Measurements from ENCODE around the gene FGFRL1.

Gene FGFRL1

GRCh38 chr4:1026115-1026514, 14.7 kb downstream of the FGFRL1 start:
- no peaks in the 10 kb centered on the region; the same call in 1 of the 2 replicates for H3K4me1 ChIP-seq (ENCODE audit: control insufficient read depth, insufficient read depth, low read length)
- H3K27me3 ChIP-seq (ENCODE audit: control insufficient read depth, insufficient read depth, low read length), result no peaks in the 10 kb centered on the region
- no peaks in the 10 kb centered on the region for H3K9me3 ChIP-seq (ENCODE audit: control insufficient read depth, insufficient read depth, low read length)
- no CpG with 5 or more reads among the region's 17 CpGs for WGBS (ENCODE audit: insufficient coverage, insufficient read length)
- peaks cover 11% of the 10 kb centered on the region for H3K36me3 ChIP-seq (ENCODE audit: control insufficient read depth, insufficient read depth, low read length)
- no peak overlapping the region for H3K4me3 ChIP-seq (ENCODE audit: low read length)
- DNase-seq (ENCODE audit: low read depth, low spot score), result no peak
- no peak overlapping the region for H3K27ac ChIP-seq (ENCODE audit: low read length)

- Histone ChIP-seq H3K27ac (ENCODE audit: low read length) (no peak overlapping the region), H3K9me3 (ENCODE audit: control insufficient read depth, insufficient read depth, low read length) (no peaks in the 10 kb centered on the region), H3K4me1 (ENCODE audit: control insufficient read depth, insufficient read depth, low read length) (no peaks in the 10 kb centered on the region; the same call in 1 of the 2 replicates), H3K4me3 (ENCODE audit: low read length) (no peak overlapping the region), H3K36me3 (ENCODE audit: control insufficient read depth, insufficient read depth, low read length) (peaks cover 11% of the 10 kb centered on the region), H3K27me3 (ENCODE audit: control insufficient read depth, insufficient read depth, low read length) (no peaks in the 10 kb centered on the region)
- WGBS (ENCODE audit: insufficient coverage, insufficient read length), result no CpG with 5 or more reads among the region's 26 CpGs
- no peak for DNase-seq (ENCODE audit: low read depth, low spot score)
These were observed 15.9 kb downstream of the FGFRL1 start for GRCh38 chr4:1027219-1027914.

- Histone ChIP-seq H3K27me3 (ENCODE audit: control insufficient read depth, insufficient read depth, low read length) (no peaks in the 10 kb centered on the region), H3K4me3 (ENCODE audit: low read length) (no peak overlapping the region), H3K36me3 (ENCODE audit: control insufficient read depth, insufficient read depth, low read length) (peaks cover 11% of the 10 kb centered on the region), H3K9me3 (ENCODE audit: control insufficient read depth, insufficient read depth, low read length) (no peaks in the 10 kb centered on the region), H3K27ac (ENCODE audit: low read length) (no peak overlapping the region), H3K4me1 (ENCODE audit: control insufficient read depth, insufficient read depth, low read length) (no peaks in the 10 kb centered on the region)
- DNase-seq (ENCODE audit: low read depth, low spot score), result no peak
- no CpG with 5 or more reads among the region's 9 CpGs for WGBS (ENCODE audit: insufficient coverage, insufficient read length)
These were observed 16.5 kb downstream of the FGFRL1 start for GRCh38 chr4:1027915-1028238.

DNA sequence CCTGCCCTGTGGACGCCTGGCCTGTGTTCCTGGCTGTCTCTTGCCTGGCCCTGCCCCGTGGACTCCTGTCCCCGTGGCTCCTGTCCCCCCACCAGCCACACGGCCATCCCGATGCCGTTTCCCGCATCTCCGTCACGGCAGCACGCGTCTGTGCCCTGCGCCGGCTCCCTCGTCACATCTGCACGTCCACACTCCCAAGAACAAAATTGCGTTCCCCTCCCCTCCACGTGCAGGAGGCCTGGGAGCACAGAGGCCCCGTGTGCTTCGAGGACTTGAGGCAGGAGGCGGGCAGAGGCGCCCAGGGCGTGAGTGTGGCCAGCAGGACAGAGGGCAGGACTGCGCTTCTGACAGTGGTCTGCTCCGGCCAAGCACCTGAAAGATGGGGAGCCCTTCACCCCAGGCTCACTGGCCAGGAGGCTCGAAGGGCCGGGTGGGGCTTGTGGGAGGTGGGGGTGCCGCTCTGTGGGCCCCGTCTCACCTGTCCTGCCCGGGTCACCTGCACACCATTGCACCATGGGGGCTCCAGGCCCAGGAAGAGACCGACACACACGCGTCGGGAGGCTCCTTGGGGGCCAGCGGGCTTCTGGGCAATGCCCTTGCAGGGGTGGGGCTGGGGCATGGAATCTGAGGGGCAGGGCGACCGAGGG, 17.3 kb downstream of the FGFRL1 start:
- no peak overlapping the region for H3K27ac ChIP-seq (ENCODE audit: low read length)
- no peak for DNase-seq (ENCODE audit: low read depth, low spot score)
- H3K9me3 ChIP-seq (ENCODE audit: control insufficient read depth, insufficient read depth, low read length), result no peaks in the 10 kb centered on the region
- peaks cover 11% of the 10 kb centered on the region for H3K36me3 ChIP-seq (ENCODE audit: control insufficient read depth, insufficient read depth, low read length)
- no peak overlapping the region for H3K4me3 ChIP-seq (ENCODE audit: low read length)
- WGBS (ENCODE audit: insufficient coverage, insufficient read length), result no CpG with 5 or more reads among the region's 36 CpGs
- no peaks in the 10 kb centered on the region for H3K27me3 ChIP-seq (ENCODE audit: control insufficient read depth, insufficient read depth, low read length)
- H3K4me1 ChIP-seq (ENCODE audit: control insufficient read depth, insufficient read depth, low read length), result no peaks in the 10 kb centered on the region

- Histone ChIP-seq H3K27ac (ENCODE audit: low read length) (no peak overlapping the region), H3K4me3 (ENCODE audit: low read length) (no peak overlapping the region), H3K4me1 (ENCODE audit: control insufficient read depth, insufficient read depth, low read length) (no peaks in the 10 kb centered on the region), H3K36me3 (ENCODE audit: control insufficient read depth, insufficient read depth, low read length) (peaks cover 9% of the 10 kb centered on the region), H3K27me3 (ENCODE audit: control insufficient read depth, insufficient read depth, low read length) (no peaks in the 10 kb centered on the region), H3K9me3 (ENCODE audit: control insufficient read depth, insufficient read depth, low read length) (no peaks in the 10 kb centered on the region)
- DNase-seq (ENCODE audit: low read depth, low spot score), result no peak
- WGBS (ENCODE audit: insufficient coverage, insufficient read length), result no CpG with 5 or more reads among the region's 17 CpGs
These were observed 18.1 kb downstream of the FGFRL1 start for GRCh38 chr4:1029529-1029928.

DNA sequence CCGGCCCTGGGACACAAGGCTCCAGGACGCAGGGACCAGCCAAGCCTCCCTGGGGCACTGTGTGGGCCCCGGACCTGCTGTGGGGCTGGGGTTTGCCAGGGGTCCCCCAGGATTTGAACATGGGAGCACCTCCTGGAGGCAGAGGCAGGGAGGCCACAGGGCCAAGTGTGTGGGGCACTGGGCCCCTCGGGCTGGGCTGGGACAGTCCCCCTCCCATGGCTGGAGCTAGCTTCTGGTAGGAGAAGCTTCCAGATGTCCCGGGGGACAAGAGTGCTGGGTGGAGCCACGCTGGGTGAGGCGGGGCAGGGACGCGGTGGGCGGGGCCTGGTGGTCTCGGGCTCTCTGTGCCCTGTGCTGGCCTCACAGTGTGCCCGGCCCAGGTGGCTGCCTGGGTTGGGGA, 18.6 kb downstream of the FGFRL1 start:
- Histone ChIP-seq H3K9me3 (ENCODE audit: control insufficient read depth, insufficient read depth, low read length) (no peaks in the 10 kb centered on the region), H3K4me3 (ENCODE audit: low read length) (no peak overlapping the region)

GRCh38 chr4:1030559-1030958, 19.1 kb downstream of the FGFRL1 start:
- no peaks in the 10 kb centered on the region for H3K9me3 ChIP-seq (ENCODE audit: control insufficient read depth, insufficient read depth, low read length)
- no peak overlapping the region for H3K4me3 ChIP-seq (ENCODE audit: low read length)
- no peak overlapping the region for H3K27ac ChIP-seq (ENCODE audit: low read length)
- no CpG with 5 or more reads among the region's 16 CpGs for WGBS (ENCODE audit: insufficient coverage, insufficient read length)
- no peaks in the 10 kb centered on the region for H3K4me1 ChIP-seq (ENCODE audit: control insufficient read depth, insufficient read depth, low read length)
- no peak for DNase-seq (ENCODE audit: low read depth, low spot score)
- no peaks in the 10 kb centered on the region for H3K27me3 ChIP-seq (ENCODE audit: control insufficient read depth, insufficient read depth, low read length)
- peaks cover 5% of the 10 kb centered on the region for H3K36me3 ChIP-seq (ENCODE audit: control insufficient read depth, insufficient read depth, low read length)

More for the DNA sequence above, 18.6 kb downstream of the FGFRL1 start:
- Histone ChIP-seq H3K4me1 (ENCODE audit: control insufficient read depth, insufficient read depth, low read length) (no peaks in the 10 kb centered on the region), H3K27me3 (ENCODE audit: control insufficient read depth, insufficient read depth, low read length) (no peaks in the 10 kb centered on the region), H3K27ac (ENCODE audit: low read length) (no peak overlapping the region), H3K36me3 (ENCODE audit: control insufficient read depth, insufficient read depth, low read length) (peaks cover 9% of the 10 kb centered on the region)
- DNase-seq (ENCODE audit: low read depth, low spot score), result no peak
- WGBS (ENCODE audit: insufficient coverage, insufficient read length), result no CpG with 5 or more reads among the region's 12 CpGs

DNA sequence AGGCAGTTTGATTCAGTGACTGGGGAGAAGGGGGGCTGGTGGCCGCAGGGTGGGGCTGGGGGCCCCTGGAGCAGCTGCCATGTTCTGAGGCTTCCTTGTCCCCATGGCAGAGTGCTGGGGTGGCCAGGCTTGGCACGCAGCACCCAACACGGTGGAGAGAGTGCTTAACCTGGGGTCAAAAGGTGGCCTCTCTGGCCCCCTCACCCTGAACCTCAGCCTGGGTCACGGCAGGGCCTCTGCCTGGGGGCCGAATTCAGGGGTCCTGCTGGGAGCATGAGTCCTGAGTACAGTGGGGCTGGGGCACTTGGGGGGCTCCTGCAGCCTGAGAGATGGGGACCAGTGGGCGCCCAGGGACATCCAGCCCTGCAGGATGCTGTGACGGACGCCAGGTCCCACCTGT, 19.9 kb downstream of the FGFRL1 start:
- Histone ChIP-seq H3K4me3 (ENCODE audit: low read length) (no peak overlapping the region), H3K36me3 (ENCODE audit: control insufficient read depth, insufficient read depth, low read length) (no peaks in the 10 kb centered on the region), H3K27ac (ENCODE audit: low read length) (no peak overlapping the region), H3K27me3 (ENCODE audit: control insufficient read depth, insufficient read depth, low read length) (no peaks in the 10 kb centered on the region), H3K9me3 (ENCODE audit: control insufficient read depth, insufficient read depth, low read length) (no peaks in the 10 kb centered on the region), H3K4me1 (ENCODE audit: control insufficient read depth, insufficient read depth, low read length) (no peaks in the 10 kb centered on the region)
- WGBS (ENCODE audit: insufficient coverage, insufficient read length), result no CpG with 5 or more reads among the region's 8 CpGs
- no peak for DNase-seq (ENCODE audit: low read depth, low spot score)

- H3K27ac ChIP-seq (ENCODE audit: low read length), result no peak overlapping the region
- no CpG with 5 or more reads among the region's 37 CpGs for WGBS (ENCODE audit: insufficient coverage, insufficient read length)
- no peaks in the 10 kb centered on the region for H3K27me3 ChIP-seq (ENCODE audit: control insufficient read depth, insufficient read depth, low read length)
- H3K9me3 ChIP-seq (ENCODE audit: control insufficient read depth, insufficient read depth, low read length), result no peaks in the 10 kb centered on the region
- DNase-seq (ENCODE audit: low read depth, low spot score), result no peak
- H3K36me3 ChIP-seq (ENCODE audit: control insufficient read depth, insufficient read depth, low read length), result no peaks in the 10 kb centered on the region
- H3K4me1 ChIP-seq (ENCODE audit: control insufficient read depth, insufficient read depth, low read length), result no peaks in the 10 kb centered on the region
- H3K4me3 ChIP-seq (ENCODE audit: low read length), result no peak overlapping the region
These were observed 20.8 kb downstream of the FGFRL1 start for GRCh38 chr4:1031956-1032795.

GRCh38 chr4:1032861-1033260, 21.4 kb downstream of the FGFRL1 start:
- H3K27ac ChIP-seq (ENCODE audit: low read length), result no peak overlapping the region
- H3K36me3 ChIP-seq (ENCODE audit: control insufficient read depth, insufficient read depth, low read length), result no peaks in the 10 kb centered on the region
- no peaks in the 10 kb centered on the region for H3K9me3 ChIP-seq (ENCODE audit: control insufficient read depth, insufficient read depth, low read length)
- H3K4me3 ChIP-seq (ENCODE audit: low read length), result no peak overlapping the region
- no peak for DNase-seq (ENCODE audit: low read depth, low spot score)
- WGBS (ENCODE audit: insufficient coverage, insufficient read length), result no CpG with 5 or more reads among the region's 10 CpGs
- no peaks in the 10 kb centered on the region for H3K27me3 ChIP-seq (ENCODE audit: control insufficient read depth, insufficient read depth, low read length)
- H3K4me1 ChIP-seq (ENCODE audit: control insufficient read depth, insufficient read depth, low read length), result no peaks in the 10 kb centered on the region
